SK-N-SH treated with all-trans-retinoic acid at 6 μM for 48 hours (cell line): ENCODE data around the gene C6orf89.

ENCODE experiments used
- ARNTL ChIP-seq: fragments of 450-650 bp; formaldehyde crosslinking; IDR thresholded peaks from 2 replicates; pipeline ENCODE4 v1.5.0; 2020; ENCODE audit warnings: low read depth, mild to moderate bottlenecking, moderate library complexity, borderline replicate concordance
- ZFP3 ChIP-seq: fragments of 250-450 bp; sonication (Bioruptor Pico); IDR thresholded peaks from 2 replicates; pipeline ENCODE4 v1.5.0; 2020; ENCODE audit warnings: mild to moderate bottlenecking, moderate library complexity
- TF ChIP-seq, protein P1 (sequence below): fragments of 250-450 bp; sonication (Bioruptor Pico); IDR thresholded peaks from 2 replicates; pipeline ENCODE4 v1.5.1; 2020; ENCODE audit warnings: low read depth, mild to moderate bottlenecking, moderate library complexity

DNA sequence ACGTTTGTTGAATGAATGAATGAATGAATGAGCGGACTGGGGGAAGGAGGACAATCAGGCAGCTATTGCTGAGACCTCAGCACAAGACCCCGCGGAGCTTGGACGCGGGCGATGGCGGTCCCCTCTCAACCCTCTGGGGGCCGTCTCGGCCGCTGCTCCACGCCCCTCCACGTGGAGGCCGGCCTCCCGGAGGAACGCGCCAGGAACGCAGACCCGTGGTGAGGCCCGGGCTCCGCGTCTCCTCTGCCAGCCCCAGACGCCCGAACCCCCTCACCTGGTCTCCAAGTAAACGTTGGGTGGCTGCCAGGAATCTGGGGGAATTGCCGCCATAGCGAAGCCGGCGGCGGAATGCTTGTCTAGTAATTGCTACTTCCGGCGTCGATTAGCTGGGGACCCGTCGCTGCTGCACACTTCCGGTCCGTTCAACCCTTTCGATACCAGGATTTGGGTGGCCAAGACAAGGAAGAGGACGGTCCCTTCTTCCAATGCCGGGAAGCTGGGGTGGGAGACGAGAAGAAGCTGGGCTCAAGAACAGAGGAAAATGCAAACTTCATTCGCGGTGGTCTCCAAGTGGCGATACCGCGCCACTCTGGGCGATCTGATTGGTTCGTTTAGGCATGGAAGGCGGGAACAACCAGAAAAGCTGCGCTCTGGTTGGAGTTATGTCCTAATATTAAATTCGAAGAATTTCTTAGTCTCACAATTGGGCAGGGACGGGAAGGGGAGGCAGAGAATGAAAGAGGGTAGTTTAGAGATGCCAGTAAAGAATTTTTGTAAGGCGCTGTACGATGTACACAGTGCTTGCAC lies 11.1 kb upstream of the C6orf89 start, which contains the start of gene PPIL1:
- TF ChIP-seq ZFP3 (CRISPR knock-in tag) = 0 out of 2 replicates have a peak, but pooled peaks have one; percentile 42
- no peak for TF ChIP-seq ARNTL
- TF ChIP-seq, protein P1, sequence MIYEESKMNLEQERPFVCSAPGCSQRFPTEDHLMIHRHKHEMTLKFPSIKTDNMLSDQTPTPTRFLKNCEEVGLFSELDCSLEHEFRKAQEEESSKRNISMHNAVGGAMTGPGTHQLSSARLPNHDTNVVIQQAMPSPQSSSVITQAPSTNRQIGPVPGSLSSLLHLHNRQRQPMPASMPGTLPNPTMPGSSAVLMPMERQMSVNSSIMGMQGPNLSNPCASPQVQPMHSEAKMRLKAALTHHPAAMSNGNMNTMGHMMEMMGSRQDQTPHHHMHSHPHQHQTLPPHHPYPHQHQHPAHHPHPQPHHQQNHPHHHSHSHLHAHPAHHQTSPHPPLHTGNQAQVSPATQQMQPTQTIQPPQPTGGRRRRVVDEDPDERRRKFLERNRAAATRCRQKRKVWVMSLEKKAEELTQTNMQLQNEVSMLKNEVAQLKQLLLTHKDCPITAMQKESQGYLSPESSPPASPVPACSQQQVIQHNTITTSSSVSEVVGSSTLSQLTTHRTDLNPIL (CRISPR knock-in tag) = no peak
